Endometrial microvascular endothelial cells (primary cell): ENCODE measurements around the gene MLANA. TPM values are rescaled to one million over a fixed set of nuclear protein-coding genes. Genes with fewer than 3 reads are reported as not detected.

Experiments used
- in situ Hi-C: cut with HindIII; loops from 2 replicates; pipeline ENCODE4 v1.10.0; 2017; ENCODE audit warnings: low sequenced_read_pairs, low pct_unique_long_range_greater_than_20kb; ENCODE audit errors: inconsistent ontology term
- total RNA-seq: library from RNA; depleted of rRNA; stranded (reverse); fragments of >200 nt; gene quantifications from one replicate; pipeline ENCODE4 v1.2.3, GENCODE V29; 2015; ENCODE audit errors: inconsistent ontology term

MLANA gene
- not detected for total RNA-seq

- in situ Hi-C loops = no loop called here
Measured at GRCh38 chr9:5890641-5891040, at the start of gene MLANA. Gene MLANA, plus strand, starts transcription at chr9:5890889. Its CDS starts 1,586 bp downstream, at chr9:5892475.

- in situ Hi-C loops = no loop called here
Measured at GRCh38 chr9:5841771-5842573, 48.7 kb upstream of the MLANA start.

- in situ Hi-C loops = no loop called here
Measured at GRCh38 chr9:5842929-5843793, 47.5 kb upstream of the MLANA start.

GRCh38 chr9:5843794-5844471 lies 46.8 kb upstream of the MLANA start:
- in situ Hi-C loops = no loop called here

- in situ Hi-C loops = no loop called here
Measured at GRCh38 chr9:5845157-5845531, 45.5 kb upstream of the MLANA start.

- in situ Hi-C loops = no loop called here
Measured at GRCh38 chr9:5846096-5846495, 44.6 kb upstream of the MLANA start.

- in situ Hi-C loops = no loop called here
Measured at GRCh38 chr9:5846501-5846921, 44.2 kb upstream of the MLANA start.

- in situ Hi-C loops = no loop called here
Measured at GRCh38 chr9:5848372-5848882, 42.3 kb upstream of the MLANA start.

- in situ Hi-C loops = no loop called here
Measured at GRCh38 chr9:5850724-5851122, 40.0 kb upstream of the MLANA start.

- in situ Hi-C loops = no loop called here
Measured at GRCh38 chr9:5851445-5851844, 39.2 kb upstream of the MLANA start.

- in situ Hi-C loops = no loop called here
Measured at GRCh38 chr9:5852987-5853386, 37.7 kb upstream of the MLANA start.

- in situ Hi-C loops = no loop called here
Measured at GRCh38 chr9:5853617-5854016, 37.1 kb upstream of the MLANA start.

GRCh38 chr9:5854063-5854790 lies 36.5 kb upstream of the MLANA start:
- in situ Hi-C loops = no loop called here

- in situ Hi-C loops = no loop called here
Measured at GRCh38 chr9:5857928-5858327, 32.8 kb upstream of the MLANA start.

GRCh38 chr9:5858833-5859232 lies 31.9 kb upstream of the MLANA start:
- in situ Hi-C loops = no loop called here

- in situ Hi-C loops = no loop called here
Measured at GRCh38 chr9:5863092-5863746, 27.5 kb upstream of the MLANA start.

GRCh38 chr9:5864446-5864845 lies 26.2 kb upstream of the MLANA start:
- in situ Hi-C loops = no loop called here

- in situ Hi-C loops = no loop called here
Measured at GRCh38 chr9:5866272-5866671, 24.4 kb upstream of the MLANA start.
